GM04503 (cell line): ENCODE results near the gene C1S.
A peak's percentile ranks its signal among the peaks of the same experiment; 100 is the strongest.

Experiments used
- DNase-seq: peaks from one replicate; pipeline ENCODE4 v3.0.0-alpha.2; 2012; ENCODE audit warnings: low read depth

The C1S gene

GRCh38 chr12:7076493-7076892 lies 16.0 kb downstream of the C1S start:
- no peak for DNase-seq

DNA sequence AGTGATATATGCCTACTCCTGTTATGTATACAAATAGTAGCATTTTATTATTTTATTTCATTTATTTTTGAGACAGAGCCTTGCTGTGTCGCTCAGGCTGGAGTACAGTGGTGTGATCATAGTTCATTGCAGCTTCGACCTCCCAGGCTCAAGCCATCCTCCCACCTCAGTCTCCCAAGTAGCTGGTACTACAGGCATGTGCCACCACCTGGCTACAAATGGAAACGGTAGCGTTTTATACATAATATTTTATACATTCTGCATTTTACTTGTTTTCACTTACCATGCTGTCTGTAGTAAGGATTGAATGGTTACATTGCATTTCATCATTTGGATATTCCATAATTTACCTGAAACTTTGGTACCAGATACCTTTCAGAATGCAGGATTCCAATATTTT lies 17.6 kb downstream of the C1S start:
- DNase-seq: no peak

- no peak for DNase-seq
Measured at GRCh38 chr12:7079826-7080125, 19.3 kb downstream of the C1S start.

DNA sequence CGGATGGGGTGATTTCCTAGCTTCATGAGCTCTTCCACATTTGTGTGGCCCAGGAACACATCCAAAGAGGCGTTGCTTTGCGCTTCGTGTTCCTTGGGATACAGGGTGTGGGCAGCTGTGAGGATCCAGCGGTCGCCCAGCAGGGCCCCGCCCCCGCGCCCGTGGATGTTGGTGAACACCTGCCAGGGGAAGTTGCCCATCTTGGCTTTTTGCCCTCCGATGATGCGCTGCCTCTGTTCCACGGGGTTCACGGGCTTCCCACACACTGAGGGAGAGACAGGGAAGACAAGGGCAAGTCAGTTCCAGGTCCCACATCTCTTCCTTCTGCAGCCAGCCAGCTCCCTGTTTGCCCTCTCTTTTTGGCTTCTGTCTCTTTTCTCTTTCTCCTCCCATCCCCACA lies 20.5 kb downstream of the C1S start:
- no peak for DNase-seq

DNA sequence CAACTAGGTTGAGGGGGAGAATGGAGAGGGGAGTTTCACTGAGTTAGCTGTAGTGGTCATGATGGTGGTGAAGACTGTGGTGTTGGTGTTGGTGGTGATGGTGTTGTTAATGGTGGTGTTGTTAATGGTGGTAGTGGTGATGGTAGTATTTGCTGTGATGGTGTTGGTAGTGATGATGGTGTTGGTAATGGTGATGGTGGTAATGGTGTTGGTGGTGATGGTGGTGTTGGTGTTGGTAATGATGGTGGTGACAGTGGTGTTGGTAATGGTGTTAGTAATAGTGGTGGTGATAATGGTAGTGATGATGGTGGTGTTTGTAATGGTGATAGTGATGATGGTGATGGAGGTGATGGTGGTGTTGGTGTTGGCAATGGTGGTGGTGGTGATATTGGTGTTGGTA lies 22.6 kb downstream of the C1S start:
- no peak for DNase-seq

DNA sequence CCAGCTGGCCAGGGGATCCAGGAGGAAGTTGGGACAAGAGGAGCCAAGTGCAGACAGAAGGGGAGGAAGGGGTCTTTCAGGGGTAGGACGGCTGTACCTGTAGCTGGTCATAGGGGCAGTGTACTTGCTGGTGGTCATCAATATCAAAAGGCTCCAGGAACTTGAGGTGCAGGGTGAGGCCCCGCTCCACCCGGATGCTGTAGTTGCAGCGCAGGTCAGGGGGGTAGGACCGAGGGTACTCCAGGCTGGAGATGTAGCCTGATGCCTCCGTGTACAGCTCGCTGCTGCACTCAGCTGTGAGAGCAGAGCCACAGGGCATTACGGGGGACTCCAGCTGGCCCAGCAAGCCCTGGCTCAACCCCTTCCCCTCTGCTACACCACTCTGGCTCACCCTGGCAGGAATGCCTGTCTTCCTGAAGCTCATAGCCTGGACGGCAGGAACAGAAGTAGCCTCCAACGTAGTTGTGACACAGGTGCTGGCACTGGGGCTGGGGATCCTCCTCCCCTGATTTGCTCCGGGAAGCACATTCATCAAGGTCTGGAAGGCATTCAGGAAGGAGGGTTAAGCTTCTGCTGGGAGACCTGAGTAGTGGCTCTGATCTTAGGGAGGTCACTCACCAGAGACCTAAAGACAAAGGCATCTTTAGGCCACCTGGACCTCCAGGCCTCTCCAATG lies 28.8 kb downstream of the C1S start:
- DNase-seq: no peak

GRCh38 chr12:7090222-7090998 lies 29.9 kb downstream of the C1S start:
- DNase-seq: no peak

DNA sequence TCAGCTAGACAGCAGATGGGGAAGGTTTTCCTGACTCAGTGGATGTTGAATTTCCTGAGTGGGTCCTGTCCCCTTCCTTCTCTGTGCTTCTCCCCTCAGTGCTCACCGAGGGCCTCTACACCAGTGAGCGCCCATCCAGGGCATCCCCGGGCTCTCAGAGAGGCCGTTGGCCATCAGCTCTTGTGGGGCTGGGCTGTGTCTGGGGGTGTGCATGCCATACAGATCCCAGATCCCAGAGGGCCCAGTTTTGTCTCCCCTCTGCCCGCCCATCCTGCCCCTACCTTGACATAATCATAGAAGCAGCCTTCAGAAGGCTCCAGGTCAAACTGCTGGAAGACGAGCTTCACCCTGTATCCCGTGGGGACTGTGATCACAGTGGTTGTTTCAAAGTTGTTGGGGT lies 30.7 kb downstream of the C1S start:
- no peak for DNase-seq

DNA sequence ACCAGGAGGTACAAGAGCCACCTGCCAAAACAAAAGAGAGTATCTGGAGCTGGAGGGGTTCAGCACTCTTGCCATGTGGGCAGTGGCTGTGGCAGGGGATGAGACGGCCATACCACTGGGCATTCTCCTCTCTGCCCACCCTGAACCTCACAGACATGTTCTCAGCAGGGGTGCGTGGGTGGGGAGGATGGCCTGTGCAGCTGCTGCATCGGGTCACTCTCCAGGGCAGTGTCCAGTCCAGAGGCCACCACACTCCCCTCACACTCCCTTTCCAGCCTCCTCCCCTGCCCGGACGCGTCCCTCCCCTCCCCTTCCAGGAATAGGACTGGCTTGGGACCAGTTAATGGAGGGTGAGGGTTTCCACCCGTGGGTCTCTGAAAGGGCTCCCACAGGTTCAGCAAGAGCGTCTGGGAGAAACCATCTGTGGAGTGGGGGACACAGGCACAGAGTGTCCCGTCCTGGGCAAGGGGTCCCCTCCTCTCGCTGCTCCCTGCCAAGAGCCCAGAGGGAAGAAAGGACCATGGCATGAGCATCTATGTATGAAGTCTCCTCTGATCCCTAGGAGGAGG lies 31.2 kb downstream of the C1S start:
- DNase-seq: no peak

GRCh38 chr12:7092229-7092985 lies 31.9 kb downstream of the C1S start, which contains the start of gene C1R:
Gene C1R (minus strand): TSS chr12:7092445. CDS start chr12:7092388, 57 bp downstream.
- DNase-seq: peak; percentile 48

DNA sequence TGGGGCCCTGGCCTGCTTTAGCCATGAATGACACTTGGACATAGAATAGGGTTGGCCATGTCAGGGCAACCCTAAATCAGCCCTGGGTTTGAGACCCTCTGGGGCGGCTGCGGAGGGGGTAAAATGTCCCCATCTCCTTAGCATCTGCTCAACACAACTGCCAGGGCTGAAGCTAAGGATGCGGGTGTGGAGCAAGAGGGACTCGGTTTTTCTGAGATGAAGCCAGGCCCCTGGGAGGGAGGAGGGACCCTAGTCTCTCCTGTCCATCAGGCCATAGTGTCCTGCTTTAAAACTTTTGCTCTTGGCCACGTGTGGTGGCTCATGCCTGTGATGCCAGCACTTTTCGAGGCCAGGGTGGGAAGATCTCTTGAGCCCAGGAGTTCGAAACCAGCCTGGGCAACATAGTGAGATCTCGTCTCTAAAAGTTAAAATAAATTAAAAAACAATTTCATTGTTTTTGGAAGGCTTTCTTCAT lies 32.5 kb downstream of the C1S start:
- DNase-seq: no peak

- DNase-seq: no peak
Measured at GRCh38 chr12:7093486-7093885, 33.0 kb downstream of the C1S start.

- peak; percentile 38 for DNase-seq
Measured at GRCh38 chr12:7093892-7094291, 33.4 kb downstream of the C1S start.

GRCh38 chr12:7096006-7096932 lies 35.8 kb downstream of the C1S start:
- DNase-seq: no peak

DNA sequence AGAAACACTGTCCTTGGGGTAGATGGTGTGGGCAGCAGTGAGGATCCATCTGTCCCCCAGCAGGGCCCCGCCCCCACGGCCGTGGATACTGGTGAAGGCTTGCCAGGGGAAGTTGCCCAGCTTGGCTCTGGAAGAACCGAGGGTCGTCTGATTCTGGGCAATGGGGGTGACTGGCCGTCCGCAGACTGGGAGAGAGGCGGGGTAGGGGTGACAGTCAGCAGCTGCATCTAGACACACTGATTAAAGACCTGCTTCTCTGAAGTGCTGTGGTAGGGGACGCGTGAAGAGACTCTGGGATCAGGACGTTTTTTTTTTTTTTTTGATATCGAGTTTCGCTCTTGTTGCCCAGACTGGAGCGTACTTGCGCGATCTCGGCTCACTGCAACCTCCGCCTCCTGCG lies 36.5 kb downstream of the C1S start:
- DNase-seq: no peak

DNA sequence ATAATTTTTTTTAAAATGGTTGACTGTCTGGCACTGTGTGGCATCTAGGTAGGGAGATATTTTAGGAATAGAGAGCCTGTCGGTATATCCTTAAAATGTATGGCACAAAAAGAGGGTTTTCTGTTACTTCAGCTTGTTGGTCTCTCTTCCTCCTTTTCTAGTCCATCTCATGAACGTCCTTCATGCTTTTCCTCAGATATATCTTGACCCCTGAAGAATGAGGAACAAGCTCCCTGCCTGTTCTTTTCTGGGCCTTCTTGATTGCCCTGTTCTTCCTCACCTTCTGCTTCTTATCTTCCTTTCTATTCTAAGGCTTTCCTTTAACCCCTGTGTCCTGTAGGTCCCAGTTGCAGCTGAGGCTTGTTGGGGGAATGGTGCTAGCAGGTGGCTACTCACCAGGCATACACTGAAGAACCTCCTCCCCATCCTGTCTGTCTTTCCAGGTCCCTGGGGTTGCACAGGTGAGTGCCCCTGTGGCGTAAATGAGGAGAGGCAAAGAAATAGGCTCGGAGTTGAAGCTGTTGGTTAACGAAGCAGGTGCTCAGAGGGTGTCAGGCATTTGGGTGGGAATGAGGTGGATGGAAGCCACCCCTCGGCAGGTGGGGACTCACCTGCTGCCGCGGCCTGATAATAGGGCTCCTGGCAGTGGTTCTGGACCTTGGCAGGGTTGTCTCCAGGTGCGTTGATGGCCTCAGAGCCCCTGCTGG lies 38.9 kb downstream of the C1S start:
- no peak for DNase-seq

DNA sequence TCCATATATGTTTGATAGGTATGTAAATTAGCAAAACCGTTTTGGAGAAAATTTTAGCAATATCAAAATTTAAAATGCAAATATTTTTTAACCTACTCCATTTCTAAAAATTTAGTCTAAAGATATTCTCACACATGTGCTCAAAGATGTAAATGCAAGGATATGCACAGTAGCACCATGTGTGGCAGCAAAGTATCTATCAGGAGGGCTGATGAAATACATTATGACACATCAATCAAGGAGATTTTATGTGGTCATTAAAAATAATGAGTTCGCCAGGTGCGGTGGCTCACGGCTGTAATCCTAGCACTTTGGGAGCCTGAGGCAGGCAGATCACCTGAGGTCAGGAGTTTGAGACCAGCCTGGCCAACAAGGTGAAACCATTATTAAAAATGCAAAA lies 39.7 kb downstream of the C1S start:
- no peak for DNase-seq

- DNase-seq: no peak
Measured at GRCh38 chr12:7101047-7101693, 40.7 kb downstream of the C1S start.

DNA sequence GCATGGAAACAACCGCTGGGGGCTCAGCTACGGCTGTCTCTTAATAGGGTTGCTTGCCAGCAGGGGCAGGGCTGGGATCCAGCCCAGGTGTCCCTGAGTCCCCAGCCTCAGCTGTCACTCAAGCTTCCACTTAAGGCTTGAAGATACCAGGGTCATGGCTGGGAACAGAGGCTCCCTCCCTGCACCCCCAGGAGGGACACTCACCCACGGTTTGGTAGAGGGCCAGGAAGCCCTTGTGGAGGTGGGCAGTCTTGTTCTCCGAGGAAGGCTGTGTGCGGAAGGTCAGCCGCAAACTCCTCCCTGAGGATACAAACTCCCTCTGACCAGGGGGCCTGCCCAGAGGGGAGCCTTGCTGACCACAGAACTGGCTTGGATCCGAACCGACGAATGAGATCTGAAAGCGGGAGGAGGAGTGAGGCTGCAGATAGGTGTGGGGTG lies 41.2 kb downstream of the C1S start:
- DNase-seq: no peak

DNA sequence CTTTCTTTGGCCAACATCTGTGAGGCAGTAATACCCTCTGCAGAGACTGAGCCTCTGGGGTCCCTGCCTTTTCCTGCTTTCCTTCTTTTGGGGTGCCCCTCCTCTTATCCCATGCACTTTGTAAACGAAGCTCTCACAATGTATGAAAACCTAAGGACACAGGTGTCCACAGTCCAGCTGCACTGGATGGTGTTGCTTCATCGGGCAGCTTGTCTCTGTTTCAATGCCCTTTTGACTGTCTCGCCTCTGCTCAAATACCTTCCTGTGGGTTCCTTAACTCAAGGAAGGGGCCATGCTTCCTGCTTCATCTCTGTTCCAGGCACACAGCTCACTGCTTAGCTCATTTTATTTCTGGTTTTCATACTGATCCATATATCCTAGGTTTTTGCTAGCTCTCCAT lies 42.1 kb downstream of the C1S start:
- no peak for DNase-seq
